GM19467 (cell line): ENCODE results near the gene HS2ST1.
"Not testable (repeated sequence)": the region's sequence is repeated elsewhere in the genome, so short reads cannot be mapped to it uniquely, and the experiment has no call there.

Experiments used
- ATAC-seq: cut with Tn5 transposase; IDR thresholded peaks from one replicate; pipeline ENCODE4 v1.9.1; 2021; ENCODE audit warnings: mild to moderate bottlenecking, moderate library complexity; ENCODE audit not compliant: unreplicated experiment

Gene HS2ST1

DNA sequence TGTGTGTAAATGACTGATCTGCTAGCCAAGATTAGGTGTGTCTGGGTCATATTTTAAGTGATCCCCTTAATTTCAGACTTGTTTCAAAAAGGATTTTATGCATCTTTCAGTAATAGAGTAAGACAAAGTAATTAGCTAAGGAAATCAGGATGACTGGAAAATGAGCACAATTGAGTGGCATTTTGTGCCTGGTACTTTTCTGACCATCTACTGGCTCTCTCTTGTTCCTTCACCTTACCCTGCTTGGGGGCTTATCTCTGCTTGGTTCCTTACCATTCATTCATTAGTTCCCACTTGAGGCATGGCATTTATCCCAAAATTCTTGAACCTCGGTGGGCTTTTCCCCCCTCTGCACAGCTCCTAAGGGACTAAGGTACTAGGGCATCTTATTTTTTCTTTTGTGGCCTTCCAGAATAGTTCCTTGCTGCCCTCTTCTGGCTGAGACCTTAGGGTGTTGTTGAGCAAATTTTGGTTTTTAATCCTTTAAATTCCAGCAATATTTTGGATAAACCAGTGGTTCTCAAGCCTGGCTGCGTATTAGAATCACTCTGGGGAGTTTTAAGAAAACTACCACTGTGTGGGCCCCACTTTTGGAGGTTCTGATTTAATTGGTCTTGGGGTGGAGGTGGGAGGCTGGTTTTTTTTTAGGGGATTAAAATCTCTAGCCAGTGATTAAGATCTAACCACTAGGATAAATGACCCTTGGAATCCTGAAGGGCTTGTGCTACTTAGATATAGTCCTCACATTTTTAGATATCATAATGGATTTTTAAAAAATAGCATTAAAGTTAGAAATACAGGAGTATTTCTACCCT, 50.8 kb downstream of the HS2ST1 start:
- no peak for ATAC-seq

- ATAC-seq, result no peak
Measured at GRCh38 chr1:86965827-86966182, 51.4 kb downstream of the HS2ST1 start.

DNA sequence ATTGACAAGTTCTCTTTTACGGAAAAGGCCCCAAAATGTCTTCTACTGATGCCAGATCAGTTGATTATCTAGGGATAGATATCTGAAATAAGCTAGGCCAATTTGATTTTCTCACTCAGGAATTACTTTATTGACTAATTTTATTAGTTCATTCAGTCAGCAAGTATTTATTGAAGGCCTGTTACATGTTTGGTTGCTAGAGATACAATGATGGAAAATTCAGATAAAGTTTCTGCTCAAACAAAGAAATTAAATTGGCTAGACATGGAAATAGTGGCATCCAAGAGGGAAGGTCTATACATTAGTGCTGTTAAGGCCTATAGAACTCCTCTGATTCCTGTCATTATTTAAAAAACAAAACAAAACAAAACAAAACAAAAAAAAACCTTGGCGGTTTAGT, 56.5 kb downstream of the HS2ST1 start:
- ATAC-seq, result no peak

DNA sequence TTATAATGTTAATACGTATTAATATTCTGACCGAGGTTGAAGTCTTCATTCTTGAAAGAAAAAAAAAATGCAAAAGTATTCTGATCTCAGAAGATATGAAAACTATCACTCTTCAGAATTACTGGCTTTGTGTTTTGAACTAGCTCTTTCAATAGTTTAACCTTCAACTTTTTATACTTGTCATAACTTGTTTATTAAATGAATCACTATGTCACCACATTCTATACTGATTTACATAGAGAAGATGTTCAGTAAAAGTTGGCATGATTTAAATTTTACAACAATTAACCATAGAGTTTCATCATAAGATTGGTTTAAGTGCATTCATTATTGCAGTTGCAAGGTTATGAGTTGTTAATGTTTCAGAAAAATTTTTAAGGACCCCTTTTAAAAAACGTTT, 57.3 kb downstream of the HS2ST1 start:
- ATAC-seq, result no peak

DNA sequence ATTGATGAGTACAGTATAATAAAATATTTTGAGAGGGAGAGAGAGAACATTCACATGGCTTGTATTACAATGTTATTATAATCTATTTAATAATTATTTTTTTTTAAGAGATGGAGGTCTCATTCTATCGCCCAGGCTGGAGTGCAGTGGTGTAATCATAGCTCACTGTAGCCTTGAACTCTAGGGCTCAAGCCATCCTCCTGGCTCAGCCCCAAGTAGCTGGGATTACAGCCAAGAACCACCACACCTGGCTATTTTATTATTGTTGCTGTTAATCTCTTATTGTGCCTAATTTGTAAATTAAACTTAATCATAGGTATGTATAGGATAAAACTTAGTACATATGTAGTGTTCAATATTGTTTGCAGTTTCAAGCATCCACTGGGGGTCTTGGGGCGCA, 57.8 kb downstream of the HS2ST1 start:
- ATAC-seq, result no peak

- no peak for ATAC-seq
Measured at GRCh38 chr1:86975993-86976550, 61.6 kb downstream of the HS2ST1 start.

DNA sequence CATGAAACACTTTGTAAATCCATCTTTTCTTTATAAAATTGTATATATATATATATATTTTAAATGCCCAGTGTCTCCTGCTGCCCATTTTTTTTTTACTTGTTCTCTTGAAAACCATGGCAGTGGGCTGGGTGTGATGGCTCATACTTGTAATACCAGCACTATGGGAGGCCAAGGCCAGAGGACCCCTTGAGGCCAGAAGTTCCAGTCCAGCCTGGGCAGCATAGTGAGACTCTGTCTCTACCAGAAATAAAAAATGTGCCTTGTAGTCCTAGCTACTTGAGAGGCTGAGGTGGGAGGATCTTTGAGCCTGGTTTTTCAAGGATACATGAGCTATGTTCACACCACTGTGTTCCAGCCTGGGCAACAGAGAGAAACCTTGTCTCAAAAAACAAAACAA, 62.2 kb downstream of the HS2ST1 start:
- ATAC-seq, result no peak

GRCh38 chr1:86981482-86982213, 67.2 kb downstream of the HS2ST1 start:
- ATAC-seq, result no peak

DNA sequence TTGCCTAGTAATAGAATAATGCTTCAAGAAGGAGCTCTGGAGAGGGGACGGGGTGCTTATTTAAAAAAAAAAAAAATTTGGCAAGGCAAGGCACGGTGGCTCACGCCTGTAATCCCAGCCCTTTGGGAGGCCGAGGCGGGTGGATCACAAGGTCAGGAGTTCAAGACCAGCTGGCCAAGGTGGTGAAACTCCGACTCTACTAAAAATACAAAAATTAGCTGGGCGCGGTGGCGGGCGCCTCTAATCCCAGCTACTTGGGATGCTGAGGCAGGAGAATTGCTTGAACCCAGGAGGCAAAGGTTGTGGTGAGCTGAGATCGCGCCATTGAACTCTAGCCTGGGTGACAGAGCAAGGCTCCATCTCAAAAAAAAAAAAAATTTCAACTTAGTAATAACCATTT, 69.2 kb downstream of the HS2ST1 start:
- not testable (repeated sequence) for ATAC-seq

DNA sequence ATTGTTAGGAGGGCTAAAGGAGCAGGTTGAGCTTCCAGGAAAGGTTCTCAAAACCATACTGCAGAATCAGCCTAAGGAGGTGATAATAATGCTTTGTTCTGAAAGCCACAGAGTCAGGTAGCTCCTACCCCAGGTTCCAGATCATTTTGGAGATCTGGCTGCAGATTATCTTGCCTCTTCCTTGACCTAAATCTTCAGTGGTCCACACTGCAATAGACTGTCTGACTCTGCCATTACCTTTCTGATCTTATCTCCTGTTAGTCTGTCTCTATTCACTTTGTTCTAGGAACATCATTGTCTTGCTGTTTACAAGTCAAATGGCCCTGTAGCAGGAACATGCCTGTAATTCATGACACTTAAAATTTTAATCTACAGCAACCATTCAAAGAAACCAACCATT, 73.0 kb downstream of the HS2ST1 start:
- ATAC-seq, result no peak

DNA sequence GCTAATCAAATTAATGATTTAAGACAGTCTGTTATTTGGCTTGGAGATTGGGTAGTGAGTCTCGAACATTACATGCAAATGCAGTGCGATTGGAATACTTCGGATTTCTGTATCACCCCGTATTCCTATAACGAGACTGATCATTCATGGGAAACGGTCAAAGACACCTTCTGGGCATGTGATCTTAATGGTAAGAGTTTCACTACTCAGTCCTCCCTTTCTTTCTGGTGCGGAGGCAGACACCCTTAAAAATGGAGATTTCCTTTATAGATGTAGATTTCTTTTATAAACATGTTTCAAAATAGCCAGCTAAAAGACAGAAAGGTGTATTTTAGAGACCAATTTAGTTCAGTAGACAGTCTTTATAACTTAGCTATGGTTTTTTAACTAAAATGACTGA, 74.4 kb downstream of the HS2ST1 start:
- no peak for ATAC-seq

DNA sequence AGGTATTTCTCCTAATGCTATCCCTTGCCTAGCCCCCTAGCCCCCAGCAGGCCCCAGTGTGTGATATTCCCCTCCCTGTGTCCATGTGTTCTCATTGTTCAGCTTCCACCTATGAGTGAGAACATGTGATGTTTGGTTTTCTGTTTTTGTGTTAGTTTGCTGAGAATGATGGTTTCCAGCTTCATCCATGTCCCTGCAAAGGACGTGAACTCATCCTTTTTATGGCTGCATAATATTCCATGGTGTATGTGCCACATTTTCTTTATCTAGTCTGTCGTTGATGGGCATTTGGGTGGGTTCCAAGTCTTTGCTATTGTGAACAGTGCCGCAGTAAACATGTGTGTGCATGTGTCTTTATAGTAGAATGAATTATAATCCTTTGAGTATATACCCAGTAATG, 75.3 kb downstream of the HS2ST1 start:
- ATAC-seq, result not testable (repeated sequence)

DNA sequence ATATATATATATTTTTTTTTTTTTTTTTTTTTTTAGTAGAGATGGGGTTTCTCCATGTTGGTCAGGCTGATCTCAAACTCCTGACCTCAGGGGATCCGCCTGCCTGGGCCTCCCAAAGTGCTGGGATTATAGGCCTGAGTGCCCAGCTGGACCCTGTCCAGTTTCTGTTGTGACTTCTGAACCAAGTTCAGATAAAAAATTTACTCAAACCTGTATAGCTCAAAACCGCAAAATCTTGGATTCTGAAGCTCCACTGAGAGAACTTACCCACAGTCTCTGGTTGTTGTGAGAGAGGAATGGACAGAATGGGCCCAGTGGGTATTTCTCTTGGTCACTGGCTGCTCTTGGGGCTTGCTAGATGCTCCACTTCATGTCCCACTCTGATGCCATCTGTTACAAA, 76.4 kb downstream of the HS2ST1 start:
- no peak for ATAC-seq

DNA sequence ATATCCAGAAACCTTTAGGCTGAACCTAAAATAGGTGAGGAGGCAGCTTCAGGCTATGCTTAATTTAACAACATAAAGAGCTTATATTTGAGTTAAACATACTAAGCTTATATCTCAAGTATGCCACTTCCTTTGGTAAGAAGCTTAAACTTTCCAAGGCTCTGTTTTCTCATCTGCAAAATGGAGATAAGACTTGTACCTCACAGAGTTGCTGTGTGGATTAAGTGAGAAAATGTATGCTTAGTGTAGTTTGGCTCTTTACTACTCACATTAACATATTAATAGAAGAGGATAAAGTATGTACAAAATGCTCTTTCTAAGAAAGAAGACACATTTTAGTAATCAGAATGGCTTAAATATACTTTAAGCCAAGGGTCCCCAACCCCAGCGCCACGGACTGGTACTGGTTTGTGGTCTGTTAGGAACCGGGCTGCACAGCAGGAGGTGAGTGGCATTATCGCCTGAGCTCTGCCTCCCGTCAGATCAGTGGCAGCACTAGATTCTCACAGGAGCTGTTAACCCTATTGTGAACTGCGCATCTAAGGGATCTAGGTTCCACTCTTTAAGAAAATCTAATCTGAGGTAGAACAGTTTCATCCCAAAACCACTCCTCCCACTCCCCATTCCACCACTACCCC, 77.2 kb downstream of the HS2ST1 start:
- no peak for ATAC-seq

DNA sequence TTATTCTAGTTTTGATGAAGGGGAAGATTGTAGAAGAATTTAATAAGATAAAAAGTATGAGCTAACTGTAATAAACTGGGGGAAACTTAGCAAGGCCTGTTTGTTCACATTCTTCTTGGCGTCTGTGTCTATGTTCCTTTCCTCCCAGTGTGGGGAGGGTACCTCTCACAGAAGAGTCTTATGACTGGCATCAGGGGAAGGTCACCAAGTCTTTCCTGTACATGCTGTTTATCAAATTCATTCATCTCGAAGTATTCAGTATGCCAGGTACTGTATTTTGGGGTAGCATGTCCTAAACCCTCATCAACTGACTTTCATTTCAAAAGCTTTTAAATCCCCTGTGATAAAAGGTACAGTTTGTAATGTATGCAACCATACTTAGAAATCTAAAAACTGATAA, 78.4 kb downstream of the HS2ST1 start:
- ATAC-seq, result no peak

GRCh38 chr1:86993269-86993985, 79.0 kb downstream of the HS2ST1 start:
- no peak for ATAC-seq

DNA sequence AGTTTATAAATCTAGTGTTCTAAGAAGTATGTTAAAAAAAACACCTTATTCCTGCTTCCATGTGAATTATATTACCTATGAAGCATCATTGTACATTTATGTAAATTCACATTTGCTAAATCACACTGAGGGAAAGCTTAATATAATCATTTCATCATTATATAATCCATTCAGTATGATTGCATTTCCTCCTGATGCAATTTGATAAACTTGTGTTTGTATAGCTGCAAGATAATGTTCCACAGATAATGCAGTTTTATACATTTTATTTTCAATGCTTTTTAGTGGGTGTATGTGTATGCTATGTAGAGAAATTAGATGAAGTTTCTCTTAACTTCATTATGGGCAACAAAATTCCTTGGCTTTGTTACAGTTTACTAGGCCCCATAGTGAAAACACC, 79.6 kb downstream of the HS2ST1 start:
- ATAC-seq, result no peak

GRCh38 chr1:86997538-86997937, 83.1 kb downstream of the HS2ST1 start:
- ATAC-seq, result no peak

DNA sequence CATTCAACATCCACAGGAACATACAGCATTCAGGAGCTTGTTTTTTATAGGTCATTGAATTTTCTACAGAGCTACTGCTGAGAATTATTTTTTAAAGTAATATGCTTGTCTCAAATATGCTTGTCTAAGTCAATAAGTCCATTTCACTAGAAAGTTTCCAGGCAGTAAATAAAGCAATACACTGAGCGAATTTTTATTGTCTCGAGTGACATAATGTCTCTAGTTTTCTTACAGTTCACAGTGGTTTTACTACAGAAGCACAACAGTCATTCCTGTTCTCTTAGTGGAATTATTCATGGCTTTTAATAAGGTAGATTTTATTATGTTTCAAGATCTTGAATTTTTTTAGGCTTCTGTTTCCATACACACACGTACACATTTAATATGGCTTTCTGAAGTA, 83.8 kb downstream of the HS2ST1 start:
- ATAC-seq, result no peak

DNA sequence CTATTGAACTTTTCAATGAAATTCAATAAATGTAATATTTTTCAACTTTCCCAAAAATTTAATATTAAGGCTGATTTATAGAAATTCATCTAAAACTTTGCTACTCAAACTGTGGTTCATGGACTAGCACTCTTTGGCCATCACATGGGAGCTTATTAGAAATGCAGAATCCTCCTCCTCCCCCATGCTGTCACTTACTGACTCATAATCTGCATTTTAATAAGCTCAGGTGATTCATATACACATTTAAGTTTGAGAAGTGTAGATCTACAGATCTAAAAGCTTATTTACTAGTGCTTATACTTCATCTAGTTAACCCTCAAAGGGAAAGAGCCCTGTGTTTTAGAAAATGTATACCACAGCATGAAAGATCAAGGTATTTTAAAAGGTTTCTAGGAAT, 84.3 kb downstream of the HS2ST1 start:
- no peak for ATAC-seq

DNA sequence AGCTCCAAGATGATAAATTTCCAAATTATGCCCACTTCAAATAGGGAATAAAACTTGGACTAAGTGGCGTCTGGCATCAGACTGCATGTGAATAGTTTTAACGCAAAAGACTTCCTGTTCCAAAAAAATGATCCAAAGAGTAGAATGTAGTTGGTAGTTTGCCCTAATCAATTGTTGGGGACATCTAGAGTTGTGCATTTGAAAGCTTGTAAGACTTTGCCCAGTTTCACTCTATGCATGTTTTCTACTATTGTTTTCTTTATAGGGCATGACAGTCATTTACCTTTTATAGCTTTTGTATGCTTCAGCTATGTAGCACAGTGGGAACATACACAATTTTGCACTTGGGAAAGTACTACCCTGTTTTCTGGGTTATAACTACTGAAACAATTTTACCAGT, 86.0 kb downstream of the HS2ST1 start:
- no peak for ATAC-seq
